NAMALWA (cell line): Measurements from ENCODE around the gene DIDO1.

Source experiments
- DNase-seq: peaks from one replicate; pipeline ENCODE4 v3.0.0-alpha.2; 2015; ENCODE audit warnings: low spot score

Gene DIDO1

DNA sequence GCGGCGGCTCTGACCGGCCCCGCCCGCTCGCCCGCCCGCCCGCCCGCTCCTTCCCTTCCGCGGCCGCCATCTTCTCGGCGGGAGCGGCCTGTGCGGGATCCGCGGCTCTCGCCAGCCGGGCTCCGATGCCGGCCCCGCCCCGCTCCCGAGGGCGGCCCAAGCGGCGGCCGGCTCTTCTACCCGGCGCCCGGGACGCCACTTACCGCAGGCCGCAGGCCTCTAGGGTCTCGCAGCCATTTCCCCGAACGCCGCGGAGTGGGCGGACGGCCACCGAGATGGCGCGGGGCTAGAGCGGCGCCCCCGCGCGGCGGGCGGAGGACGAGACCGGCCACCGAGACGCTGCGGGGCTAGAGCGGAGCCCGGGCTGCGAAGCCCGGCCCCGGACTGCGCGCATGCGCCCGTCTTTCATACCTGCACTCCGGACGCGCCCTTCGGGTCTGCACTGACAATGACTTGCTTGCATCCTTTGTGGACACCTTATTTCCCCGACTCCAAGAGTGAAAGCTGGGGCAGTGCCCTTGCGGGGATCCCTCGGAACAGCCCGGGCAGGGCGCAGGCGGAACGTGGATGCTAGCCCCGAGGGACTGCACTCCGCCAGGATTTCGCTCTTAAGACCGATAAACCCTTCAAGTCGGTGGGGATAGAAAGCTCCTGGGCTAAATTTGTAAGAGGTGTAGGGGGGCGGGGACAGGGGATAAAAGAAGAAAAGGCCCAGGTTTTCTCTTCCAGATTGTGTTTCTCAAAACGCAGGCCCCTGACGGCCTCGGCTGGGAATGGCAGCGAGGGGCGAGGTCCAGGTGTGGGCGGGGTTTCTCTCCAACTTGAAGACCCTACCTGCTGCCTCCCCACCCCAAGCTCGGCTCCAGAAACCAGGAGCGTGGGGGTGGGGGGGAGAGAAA is at the start of gene DIDO1:
DIDO1 (minus strand) TSS at position 277 of the 899 bp plus-strand sequence.
- DNase-seq = peak; percentile 89

DNA sequence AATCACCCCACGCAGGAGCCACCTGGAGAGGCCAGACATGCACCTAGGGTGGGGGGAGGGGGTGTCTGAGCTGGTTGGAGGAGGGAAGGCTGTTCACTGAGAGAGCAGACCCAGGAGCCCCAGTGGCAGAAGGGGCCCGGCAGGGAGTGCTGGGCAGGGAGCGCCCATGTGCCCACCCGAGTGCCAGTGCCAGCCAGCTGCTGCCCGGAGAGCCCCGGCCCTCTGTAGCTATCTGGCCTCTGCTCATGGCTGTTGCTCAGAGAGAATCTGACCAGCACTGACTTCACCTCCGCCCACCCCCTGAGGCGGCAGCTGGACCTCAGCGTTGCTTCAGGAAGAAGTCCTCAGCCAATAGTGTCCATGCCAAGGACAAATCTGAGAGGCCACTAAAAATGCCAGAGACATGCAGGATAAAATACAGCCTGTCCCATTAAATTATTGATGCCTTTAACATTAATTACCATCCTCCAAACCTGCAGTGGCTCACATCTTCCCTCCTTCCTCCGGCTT is 49.0 kb upstream of the DIDO1 start:
- no peak for DNase-seq

DNA sequence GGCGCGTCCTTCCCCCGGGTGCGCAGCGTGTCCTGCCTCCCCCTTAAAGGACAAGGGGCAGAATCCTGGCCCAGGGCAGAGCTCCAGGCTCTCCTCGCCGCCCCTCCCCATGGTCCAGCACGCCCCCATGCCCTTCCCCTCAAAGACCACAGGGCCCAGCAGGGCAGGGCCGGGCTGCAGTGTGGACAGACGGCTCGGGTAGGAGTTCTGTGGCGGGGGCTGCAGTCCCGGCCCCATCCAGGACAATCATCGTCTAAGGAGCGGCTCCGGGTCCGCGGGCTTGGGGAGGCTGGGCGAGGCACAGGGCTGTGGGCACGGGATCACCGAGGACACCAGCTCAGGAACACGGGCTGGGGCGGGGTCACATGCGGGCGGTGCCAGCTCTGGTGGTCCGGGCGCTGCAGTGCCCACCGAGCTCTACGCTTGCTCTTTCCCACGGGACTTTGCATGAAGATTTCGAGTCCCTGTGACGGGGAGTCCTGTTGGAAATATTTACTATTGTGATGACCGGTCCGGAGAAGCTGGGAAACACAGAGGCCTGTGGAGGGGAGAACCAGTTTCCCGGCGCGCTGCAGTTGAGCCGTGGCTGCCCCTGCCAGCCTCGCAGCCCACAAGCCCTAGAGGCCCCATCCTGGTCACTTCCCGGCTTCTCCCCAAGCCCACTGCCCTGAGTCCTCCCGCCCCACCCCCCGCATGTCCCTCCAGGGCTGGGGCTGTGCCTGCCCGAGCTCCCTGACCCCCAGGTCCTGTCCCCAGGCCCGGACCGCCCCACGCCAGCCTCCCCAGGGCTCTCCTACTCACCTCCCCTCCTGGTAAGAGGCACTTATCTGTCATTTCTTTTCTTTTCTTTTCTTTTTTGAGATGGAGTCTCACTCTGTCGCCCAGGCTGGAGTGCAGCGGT is 46.8 kb upstream of the DIDO1 start:
- DNase-seq = no peak

DNA sequence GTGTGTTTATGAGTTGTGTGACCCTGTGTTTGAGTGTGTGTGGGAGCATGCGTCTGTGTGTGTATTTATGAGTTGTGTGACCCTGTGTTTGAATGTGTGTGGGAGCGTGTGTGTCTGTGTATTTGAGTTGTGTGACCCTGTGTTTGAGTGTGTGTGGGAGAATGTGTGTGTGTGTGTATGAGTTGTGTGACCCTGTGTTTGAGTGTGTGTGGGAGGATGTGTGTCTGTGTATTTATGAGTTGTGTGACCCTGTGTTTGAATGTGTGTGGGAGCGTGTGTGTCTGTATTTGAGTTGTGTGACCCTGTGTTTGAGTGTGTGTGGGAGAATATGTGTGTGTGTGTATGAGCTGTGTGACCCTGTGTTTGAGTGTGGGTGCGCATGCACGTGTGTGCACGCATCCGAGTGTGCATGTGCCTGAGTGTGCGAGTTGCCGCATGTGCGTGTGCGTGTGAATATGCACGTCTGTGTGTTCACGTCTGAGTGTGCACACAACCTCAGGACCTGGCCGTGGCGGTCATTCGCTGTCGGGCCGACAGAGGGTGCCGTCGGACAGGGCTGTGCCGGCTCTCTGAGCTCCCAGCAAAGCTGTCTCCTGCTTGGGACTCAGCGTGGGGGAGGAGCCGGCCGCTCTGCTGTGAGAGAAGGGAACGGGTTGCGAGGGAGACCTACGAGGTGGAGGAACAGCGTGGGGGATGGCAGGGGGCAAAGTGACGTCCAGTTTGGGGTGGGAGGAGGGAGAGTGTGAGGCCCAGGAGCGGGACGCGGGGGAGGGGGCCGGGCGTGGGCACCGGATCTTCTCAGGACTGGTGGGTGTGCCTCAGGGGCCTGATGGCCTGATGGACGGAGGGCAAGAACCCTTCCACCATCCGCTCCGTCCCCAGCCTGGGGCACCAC is 45.9 kb upstream of the DIDO1 start:
- peak; percentile 90 for DNase-seq

DNA sequence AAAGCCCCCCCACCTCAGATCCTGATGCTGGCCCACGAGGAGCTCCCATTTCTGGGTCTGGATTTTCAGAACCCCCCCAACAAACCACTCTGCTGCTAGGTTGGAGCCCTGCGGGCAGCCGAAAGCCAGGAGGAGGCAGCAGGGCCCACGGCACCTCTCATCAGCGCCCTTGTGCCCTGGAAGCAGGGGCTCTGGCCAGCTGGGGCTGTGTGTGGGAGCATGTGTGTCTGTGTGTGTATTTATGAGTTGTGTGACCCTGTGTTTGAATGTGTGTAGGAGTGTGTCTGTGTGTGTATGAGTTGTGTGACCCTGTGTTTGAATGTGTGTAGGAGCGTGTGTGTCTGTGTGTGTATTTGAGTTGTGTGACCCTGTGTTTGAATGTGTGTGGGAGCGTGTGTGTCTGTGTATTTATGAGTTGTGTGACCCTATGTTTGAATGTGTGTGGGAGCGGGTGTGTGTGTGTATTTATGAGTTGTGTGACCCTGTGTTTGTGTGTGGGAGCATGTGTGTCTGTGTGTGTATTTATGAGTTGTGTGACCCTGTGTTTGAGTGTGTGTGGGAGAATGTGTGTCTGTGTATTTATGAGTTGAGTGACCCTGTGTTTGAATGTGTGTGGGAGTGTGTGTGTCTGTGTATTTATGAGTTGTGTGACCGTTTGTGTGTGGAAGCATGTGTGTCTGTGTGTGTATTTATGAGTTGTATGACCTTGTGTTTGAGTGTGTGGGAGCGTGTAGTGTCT is 45.1 kb upstream of the DIDO1 start:
- no peak for DNase-seq

DNA sequence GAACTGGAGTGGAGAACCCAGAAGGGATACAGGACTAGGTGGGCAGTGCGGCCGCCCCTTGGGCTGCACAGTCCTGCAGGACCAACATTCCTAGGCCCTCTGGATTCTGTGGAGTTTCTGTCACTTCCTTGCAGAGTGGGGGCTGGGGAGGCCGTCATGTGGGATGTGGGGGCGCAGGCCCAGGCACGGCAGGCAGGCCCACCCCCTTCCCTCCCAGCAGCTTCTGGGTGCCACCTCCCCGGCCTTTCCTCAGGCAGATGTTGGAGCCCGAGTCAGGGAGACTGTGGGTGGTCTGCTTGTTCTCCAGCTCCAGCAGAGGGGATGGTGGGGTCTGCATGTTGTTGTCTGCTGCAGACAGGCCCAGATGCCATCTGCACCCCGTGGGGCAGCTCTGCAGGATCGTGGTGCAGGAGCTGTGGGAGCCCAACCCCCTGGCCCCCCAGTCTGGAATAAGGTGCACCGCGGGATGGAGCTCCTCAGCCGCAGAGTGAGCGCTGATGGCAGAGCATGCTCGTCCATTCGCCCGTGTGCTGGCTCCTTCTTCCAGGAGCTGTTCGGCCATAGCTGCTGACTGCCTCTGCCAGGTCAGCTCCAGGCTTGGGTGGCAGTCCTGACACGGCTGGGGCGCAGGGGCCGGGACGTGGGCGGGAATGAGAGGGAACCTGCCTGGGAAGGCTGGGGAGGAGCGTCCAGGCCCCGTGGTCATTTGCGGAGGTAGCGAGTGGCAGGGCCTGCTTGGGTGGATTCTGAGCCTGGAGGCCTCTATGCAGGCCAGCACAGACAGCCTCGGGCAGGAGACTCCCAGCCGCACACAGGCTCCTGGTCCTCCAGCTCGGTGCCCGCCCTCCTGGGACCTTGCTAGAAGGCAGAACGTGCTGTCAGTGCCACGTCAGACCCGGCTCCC is 44.3 kb upstream of the DIDO1 start:
- DNase-seq = no peak

DNA sequence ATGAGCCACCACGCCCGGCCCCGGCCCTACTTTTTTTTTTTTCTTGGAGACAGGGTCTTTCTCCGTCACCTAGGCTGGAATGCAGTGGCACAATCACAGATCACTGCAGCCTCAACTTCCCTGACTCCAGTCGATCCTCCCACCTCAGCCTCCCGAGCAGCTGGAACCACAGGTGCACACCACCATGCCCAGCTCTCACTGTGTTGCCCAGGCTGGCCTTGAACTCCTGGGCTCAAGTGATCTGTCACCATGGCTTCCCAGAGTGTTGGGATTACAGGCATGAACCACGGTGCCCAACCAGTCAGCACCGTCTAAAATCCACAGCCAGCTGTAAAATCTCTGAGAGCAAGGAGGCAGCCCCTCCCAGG is 43.6 kb upstream of the DIDO1 start:
- no peak for DNase-seq

DNA sequence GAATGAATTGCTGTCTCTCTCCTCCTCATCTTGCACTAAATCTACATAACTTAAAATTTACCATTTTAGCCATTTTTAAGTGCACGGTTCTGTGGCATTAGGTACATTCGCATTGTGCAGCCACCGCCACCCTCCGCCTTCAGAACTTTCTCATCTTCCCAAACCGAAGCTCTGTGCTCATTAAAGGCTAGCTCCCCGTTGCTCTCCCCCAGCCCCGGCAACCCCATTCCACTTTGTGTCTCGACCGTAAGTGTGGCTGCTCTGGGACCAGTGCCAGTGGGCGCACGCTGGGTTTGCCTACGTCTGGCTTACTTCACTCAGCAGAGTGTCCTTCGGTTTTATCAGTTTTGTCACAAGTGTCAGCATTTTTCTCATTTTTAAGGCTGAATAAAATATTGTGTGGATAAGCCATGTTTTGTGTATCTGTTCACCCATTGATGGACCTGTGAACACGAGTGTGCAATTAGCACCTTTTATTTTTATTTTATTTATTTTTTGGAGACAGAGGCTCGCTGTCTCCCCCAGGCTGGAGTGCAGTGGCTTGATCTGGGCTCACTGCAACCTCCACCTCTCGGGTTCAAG is 43.0 kb upstream of the DIDO1 start:
- DNase-seq = no peak

DNA sequence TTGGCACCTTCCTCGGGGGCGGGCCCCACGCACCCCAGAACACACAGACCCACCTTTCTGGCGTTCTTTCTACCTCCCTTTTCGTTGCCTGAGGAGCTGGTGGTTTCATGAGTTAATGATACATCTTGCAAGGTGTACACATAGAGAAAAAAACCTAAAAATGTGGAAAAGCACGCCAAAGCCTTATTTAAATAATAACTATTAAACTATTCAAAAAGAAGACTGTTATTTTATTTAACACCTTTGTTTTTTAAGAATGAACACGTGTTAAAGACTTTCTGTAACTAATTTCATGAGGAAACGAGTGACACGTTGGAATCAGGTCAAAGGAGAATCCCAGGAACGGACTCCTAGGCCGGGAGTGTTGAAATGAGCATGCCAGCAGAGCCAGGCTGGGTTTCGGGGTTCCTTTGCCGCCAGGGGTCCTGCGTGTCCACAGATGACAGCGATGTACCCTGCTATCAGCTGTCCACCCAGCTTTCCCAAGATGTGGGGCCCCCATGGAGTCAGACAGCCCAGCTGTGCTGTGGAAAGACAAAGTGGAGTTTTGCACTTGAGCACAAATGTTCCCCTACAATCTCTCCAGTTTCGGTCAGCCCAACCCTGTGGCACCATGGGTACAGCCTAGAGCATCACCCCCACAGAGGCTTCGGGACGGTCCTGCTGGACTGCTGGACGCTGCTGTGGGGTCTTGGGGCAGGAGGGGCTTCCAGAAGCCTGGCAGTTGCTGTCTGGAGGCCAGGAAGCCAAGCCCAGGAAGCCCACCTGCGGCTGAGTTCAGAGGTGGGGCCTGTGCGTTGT is 42.3 kb upstream of the DIDO1 start:
- DNase-seq = no peak

DNA sequence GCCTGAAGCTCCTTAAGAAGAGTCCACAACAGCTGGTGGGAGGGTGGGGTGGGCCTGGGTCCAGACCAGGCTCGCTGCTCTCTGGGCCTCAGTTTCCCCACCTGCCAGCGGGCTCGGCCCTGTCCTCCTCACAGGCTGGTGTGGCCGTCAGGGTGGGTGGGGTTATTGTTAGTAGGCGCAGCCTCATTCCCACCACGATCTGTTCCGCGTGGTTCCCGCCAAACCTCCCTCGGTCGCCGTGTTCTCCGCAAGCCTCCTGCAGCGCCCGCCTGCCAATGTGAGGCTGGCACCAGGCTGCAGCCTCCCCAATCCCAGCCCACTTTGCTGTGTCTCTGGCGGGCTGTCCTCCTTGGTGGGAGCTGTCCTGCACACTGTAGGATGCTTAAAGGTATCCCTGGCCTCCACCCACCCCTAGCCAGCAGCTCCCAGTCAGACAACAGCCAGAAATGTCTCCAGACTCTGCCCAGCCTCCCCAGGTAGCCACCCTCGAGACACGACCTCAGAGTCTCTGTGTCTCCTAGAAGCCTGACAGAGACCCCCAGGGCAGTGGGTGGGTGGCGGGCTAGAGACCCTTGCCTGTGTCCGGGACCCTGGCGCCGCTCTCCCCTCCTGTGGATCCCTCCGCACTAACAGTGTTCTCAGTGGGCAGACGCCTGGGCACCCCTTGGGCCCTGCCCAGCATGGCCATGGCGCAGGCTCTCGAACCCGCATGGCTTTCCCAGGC is 41.5 kb upstream of the DIDO1 start:
- DNase-seq = no peak

DNA sequence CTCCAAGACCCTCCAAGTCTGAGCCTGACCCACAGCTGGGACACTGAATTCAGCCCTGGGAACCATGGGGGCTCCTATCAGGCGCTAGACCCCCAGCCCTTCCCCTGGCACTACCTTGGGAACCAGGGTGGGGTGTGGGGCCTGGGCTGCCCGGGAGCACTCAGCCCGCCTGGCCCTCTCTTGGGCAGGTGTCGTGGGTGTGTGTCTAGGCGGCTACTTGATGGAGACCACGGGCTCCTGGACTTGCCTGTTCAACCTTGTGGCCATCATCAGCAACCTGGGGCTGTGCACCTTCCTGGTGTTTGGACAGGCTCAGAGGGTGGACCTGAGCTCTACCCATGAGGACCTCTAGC is 40.8 kb upstream of the DIDO1 start:
- no peak for DNase-seq

DNA sequence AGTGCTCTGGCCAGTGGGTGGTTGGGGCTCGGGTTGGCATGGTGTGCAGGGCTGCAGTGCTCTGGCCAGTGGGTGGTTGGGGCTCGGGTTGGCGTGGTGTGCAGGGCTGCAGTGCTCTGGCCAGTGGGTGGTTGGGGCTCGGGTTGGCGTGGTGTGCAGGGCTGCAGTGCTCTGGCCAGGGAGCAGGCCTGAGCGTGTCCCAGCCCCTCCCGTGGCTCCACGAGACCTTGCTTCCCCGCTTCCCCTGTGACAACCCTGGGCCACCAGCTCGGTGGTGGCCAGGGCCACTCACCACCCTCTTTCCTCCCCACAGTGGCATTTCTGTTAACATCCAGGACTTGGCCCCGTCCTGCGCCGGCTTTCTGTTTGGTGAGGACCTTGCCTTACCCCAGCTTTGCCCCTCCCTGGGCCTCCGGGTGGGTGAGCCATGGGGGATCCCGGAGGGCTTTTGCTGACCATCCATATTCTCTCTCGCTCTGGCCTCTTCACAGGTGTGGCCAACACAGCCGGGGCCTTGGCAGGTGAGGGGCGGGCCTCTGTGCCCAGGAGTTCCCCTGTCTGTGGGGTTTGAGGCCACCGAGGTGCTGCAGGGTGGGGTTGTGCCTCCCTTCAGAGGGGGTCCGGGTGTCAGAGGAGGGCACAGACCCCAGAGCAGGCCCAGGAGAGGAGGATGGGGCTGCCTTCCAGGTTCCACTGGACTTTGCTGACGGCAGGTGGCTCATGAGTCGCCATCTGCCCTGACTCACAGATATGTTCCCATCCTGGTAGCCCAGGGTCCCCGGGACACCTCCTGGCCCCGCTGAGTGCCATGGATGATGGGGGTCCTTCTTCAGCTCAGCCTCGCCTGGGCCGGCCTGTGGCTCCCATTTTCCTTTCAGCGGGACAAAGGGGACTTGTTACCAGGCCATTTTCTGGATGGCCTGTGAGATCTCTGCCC is 40.2 kb upstream of the DIDO1 start:
- no peak for DNase-seq

DNA sequence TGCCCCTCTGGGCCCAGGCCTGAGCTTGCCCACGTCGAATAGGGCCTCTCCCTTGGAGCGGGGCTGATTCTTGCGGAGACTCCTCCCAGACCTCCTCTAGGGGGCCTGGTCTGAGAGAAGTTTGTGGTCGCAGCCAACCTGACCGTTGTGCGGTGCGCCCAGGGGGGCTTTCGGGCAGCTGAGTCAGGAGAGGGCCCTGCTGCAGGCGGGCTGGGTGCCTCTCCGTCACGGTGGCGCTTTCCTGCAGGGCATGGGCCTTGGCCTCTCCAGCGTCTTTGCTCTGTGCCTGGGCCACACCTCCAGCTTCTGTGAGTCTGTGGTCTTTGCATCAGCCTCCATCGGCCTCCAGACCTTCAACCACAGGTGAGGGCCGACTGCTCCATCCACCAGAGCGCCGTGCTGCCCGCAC is 39.1 kb upstream of the DIDO1 start:
- no peak for DNase-seq

DNA sequence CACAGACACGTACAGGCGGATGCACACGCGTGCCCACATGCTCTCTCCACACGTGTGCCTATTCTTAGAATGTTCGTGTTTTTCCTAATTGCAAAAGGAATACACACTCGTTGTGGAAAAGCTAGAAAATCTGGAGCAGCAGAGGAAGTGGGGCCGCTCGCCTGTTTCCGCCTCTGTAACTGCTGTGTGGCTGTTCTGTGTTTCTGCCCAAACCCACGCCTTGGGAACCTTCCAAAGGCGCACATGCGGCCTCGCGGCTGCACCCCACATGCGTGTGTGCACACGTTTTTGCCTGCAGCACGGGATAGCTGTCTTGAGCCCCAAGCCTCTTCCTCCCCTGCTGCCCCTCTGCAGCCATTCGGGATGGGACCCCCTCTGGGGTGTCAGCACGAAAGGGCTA is 38.4 kb upstream of the DIDO1 start:
- no peak for DNase-seq

DNA sequence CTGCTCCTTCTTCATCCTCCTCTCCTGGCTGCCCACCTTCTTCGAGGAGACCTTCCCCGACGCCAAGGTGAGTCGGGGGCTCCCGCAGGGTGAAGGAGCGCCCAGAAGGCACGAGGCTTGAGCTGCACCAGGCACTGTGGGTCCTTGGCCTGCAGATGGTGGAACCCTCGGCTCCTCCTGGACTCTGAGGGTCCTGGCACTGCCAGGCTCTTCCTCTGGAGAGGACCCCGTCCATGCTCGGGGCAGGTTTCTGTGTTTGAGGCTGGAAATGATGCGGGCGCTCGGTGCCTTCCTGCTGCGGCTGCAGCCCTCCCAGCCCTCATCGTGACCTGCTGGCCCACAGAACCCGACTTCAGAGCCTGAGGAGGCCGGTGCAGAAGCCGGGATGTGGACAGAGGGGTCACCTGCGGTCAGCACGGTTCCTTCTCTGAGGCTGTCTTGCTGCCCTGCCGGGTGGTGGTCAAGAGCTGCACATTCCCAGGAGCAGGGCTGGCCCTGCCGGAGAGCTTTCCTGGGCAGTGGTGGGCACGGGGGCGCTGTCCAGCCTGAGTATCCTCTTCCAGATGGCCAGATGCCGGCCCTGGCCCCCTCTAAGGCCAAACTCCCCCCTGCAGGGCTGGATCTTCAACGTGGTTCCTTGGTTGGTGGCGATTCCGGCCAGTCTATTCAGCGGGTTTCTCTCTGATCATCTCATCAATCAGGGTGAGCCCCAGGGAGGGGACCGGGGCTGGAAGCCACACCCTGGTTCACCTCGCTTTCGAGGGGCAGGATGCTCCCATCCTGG is 37.5 kb upstream of the DIDO1 start:
- DNase-seq = no peak

DNA sequence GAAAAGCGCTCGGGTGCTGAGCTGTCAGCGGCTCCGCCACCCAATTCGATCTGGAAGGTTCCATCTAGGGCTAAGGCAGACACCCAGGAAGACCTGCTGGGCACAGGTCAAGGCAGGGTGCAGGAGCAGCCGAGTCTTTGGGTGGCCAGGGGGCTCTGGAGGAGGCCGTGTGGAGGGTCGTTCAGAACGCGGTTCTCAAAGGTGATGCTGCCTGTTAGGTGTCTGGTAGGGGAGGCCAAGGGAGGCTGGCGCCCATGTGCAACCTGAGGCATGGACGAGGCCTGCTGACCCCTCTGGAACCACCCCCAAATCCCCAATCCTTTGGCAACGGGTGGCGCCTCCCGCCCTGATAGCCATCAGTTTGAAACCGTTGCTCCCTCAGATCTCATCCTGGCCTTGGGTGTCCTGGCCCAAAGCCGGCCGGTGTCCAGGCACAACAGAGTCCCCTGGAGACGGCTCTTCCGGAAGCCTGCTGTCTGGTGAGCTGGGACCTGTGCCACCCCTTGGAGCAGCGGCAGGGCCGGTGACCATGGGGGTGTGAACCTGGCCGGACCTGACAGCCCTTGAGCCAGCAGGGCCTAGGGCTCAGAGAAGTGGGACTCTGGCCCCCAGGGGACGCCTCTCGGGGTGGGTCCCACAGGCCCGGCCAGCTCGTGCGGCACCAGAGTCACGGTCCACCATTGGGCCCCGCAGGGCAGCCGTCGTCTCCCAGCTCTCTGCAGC is 36.7 kb upstream of the DIDO1 start:
- no peak for DNase-seq
